HG02943 (cell line): ENCODE data around the gene CPSF4.

Source experiments
- ATAC-seq: cut with Tn5 transposase; IDR thresholded peaks from one replicate; pipeline ENCODE4 v1.9.1; 2021; ENCODE audit warnings: mild to moderate bottlenecking, low read depth, moderate library complexity; ENCODE audit not compliant: unreplicated experiment

The CPSF4 gene

GRCh38 chr7:99438573-99439480, at the start of gene CPSF4, which contains the start of gene PTCD1:
CPSF4 (plus strand) TSS chr7:99438943; CDS start chr7:99439083, 140 bp downstream.
PTCD1 (minus strand) TSS chr7:99438798; CDS start chr7:99435242, 3,556 bp downstream.
- ATAC-seq: peak; percentile 76

- ATAC-seq: no peak
Observed at GRCh38 chr7:99389772-99390171, 49.0 kb upstream of the CPSF4 start.

- no peak for ATAC-seq
Observed at GRCh38 chr7:99390941-99391602, 47.7 kb upstream of the CPSF4 start.

GRCh38 chr7:99392046-99392445, 46.7 kb upstream of the CPSF4 start:
- ATAC-seq: no peak

- no peak for ATAC-seq
Observed at GRCh38 chr7:99392659-99393354, 45.9 kb upstream of the CPSF4 start.

- ATAC-seq: no peak
Observed at GRCh38 chr7:99393355-99394187, 45.2 kb upstream of the CPSF4 start.

- no peak for ATAC-seq
Observed at GRCh38 chr7:99394188-99394502, 44.6 kb upstream of the CPSF4 start.

- no peak for ATAC-seq
Observed at GRCh38 chr7:99395616-99396327, 43.0 kb upstream of the CPSF4 start.

- ATAC-seq: no peak
Observed at GRCh38 chr7:99396418-99397296, 42.1 kb upstream of the CPSF4 start.

- no peak for ATAC-seq
Observed at GRCh38 chr7:99397297-99397983, 41.3 kb upstream of the CPSF4 start.

GRCh38 chr7:99398891-99399445, 39.8 kb upstream of the CPSF4 start:
- ATAC-seq: no peak

GRCh38 chr7:99399597-99399996, 39.1 kb upstream of the CPSF4 start:
- no peak for ATAC-seq

- no peak for ATAC-seq
Observed at GRCh38 chr7:99402854-99403253, 35.9 kb upstream of the CPSF4 start.

- ATAC-seq: no peak
Observed at GRCh38 chr7:99403764-99404163, 35.0 kb upstream of the CPSF4 start.

GRCh38 chr7:99404235-99404976, 34.3 kb upstream of the CPSF4 start:
- no peak for ATAC-seq

- ATAC-seq: no peak
Observed at GRCh38 chr7:99404977-99405320, 33.8 kb upstream of the CPSF4 start.

GRCh38 chr7:99406557-99406956, 32.2 kb upstream of the CPSF4 start:
- ATAC-seq: no peak
